ENCODE results near the gene CNKSR3.

GRCh38 chr6:154460306-154461071 lies 50.0 kb downstream of the CNKSR3 start:
- TF ChIP-seq TAF1 (IDR thresholded peaks at IDR 0.05; ENCODE audit: borderline replicate concordance, insufficient read depth, low read length) (no peak), REST (IDR thresholded peaks at IDR 0.05; ENCODE audit: insufficient read depth in 1 of 2, low read depth in 2 of 2, low read length in 2 of 2) (no peak)

Measured in PFSK-1 (cell line).